Stimulated activated CD4-positive, alpha-beta T cell treated with anti-CD3 and anti-CD28 coated beads, Interleukin-15, amount 100 ng/mL, for 24 hours (primary cell): ENCODE measurements around the gene DMC1.
"Not testable (repeated sequence)": the region's sequence is repeated elsewhere in the genome, so short reads cannot be mapped to it uniquely, and the experiment has no call there.

Experiments
- DNase-seq: peaks from one replicate; pipeline ENCODE4 v3.0.0-alpha.2; 2020

The DMC1 gene

GRCh38 chr22:38569972-38570778 is at the start of gene DMC1:
DMC1 (minus strand) TSS chr22:38570183; CDS start chr22:38568256, 1,927 bp downstream.
- DNase-seq: peak; percentile 99

DNA sequence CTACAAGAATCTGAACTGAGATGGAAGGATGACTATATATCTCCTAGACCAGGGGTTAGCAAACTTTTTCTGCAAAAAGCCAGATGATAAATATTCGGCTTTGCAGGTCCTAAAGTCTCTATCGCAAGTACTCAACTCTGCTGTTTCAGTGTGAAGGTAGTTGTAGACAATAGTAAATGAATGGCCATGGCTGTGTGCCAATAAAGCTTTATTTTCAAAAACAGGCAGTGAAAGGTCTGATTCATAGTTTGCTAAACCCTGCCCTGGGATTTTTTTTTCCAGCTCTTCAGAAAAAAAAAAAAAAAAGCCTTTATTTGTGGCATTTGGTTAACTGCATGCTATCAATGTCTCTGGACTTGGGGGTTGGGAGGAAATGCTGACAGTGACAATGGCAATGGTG is 48.7 kb upstream of the DMC1 start:
- no peak for DNase-seq

GRCh38 chr22:38618258-38618657 is 48.3 kb upstream of the DMC1 start:
- no peak for DNase-seq

DNA sequence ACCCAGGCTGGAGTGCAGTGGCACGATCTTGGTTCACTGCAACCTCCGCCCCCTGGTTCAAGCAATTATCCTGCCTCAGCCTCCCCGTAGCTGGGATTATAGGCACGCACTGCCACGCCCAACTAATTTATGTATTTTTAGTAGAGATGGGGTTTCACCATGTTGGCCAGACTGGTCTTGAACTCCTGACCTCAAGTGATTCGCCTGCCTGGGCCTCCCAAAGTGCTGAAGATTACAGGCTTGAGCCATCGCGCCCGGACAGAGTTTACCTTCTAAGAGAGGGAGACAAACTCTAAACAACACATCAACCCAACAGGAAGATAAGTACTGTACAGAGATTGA is 45.1 kb upstream of the DMC1 start:
- not testable (repeated sequence) for DNase-seq

DNA sequence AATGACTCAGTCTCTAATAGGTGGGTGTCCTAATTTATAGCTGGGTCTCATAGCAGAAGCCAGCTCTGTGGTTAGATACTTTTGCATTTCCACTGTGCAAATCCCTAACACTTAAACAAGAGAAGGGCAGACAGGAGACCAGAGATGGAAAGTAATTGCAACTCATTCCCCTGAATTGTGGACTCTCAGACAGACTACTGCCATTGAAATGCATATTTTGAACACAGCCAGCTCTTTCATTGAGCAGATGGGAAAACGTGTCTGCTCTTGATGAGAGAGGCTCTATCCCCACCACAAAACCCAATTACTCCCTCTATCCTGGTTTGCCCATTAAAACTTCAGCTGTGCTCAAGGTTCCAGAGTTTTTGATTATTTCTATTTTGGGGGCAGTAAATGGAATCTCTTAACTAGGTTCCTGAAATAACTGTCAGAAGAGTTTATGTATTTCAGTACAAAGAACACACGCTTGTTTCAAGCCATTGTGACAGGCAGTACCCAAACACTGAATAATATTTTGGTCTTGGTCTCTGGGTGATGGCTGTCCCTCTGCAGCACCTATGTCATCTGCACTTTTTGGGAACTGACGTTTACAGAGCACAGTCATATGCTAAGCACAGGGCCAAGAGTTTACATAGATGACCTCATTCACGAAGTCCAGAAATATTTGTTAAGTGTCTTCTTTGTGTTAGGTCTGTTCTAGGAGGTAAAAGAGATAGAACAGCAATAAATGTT is 44.5 kb upstream of the DMC1 start:
- DNase-seq: no peak

- no peak for DNase-seq
These were observed 43.6 kb upstream of the DMC1 start for GRCh38 chr22:38613588-38613987.

DNA sequence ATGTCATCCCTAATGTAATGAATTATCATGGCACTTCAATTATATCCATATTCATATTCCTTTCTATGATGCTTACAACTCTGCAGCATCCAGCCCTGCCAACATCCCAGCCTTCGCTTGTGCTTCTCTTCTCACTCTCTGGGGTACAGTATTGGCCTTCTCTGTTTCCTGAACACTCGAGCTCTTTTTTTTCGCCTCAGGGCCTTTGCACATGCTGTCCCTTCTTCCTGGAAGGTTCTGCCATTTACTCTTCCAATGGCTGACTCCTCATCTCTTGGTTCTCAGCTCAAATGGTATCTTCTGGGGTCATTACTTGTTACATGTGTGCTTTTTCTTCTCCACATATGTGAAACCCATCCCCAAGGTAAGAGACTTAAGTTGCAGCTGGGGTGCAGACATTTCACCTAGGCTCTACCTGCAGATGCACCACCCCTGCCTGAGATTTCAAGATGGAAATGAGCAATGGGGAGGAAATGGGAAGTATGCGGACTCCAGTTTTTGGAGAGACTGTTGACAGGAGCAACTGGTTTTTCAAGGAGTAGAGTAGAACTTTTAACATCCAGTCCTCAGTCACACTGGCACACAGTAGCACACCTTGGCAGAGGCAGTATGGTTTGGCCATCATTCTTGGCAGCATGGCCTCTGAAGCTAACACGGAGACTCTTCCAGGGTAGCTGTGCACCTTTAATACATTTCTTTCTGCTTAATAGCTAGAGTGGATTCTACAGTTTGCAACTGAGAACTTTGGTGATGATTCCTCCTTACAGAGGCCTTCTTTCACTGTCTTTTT is 42.4 kb upstream of the DMC1 start:
- no peak for DNase-seq

DNA sequence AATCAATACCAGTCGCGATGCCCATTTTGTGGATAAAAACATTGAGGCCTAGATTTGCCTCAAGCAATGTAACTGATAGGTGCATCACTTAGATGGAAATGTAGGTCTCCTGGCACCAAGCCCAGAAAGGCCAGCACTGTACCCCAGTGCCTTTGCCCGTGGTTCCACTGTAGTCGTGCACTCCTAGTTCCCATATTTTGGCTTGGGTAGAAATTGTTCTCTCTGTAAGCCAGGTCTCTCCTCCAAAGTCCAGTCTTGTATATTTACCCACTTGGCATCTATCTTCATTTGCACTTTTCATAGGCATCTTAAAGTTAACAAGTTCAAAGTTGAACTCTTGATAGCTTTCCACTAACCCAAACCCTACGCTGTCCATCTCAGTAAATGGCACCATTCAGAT is 41.6 kb upstream of the DMC1 start:
- no peak for DNase-seq

- no peak for DNase-seq
These were observed 40.3 kb upstream of the DMC1 start for GRCh38 chr22:38610234-38610633.

GRCh38 chr22:38608992-38609750 is 39.2 kb upstream of the DMC1 start:
- DNase-seq: no peak

DNA sequence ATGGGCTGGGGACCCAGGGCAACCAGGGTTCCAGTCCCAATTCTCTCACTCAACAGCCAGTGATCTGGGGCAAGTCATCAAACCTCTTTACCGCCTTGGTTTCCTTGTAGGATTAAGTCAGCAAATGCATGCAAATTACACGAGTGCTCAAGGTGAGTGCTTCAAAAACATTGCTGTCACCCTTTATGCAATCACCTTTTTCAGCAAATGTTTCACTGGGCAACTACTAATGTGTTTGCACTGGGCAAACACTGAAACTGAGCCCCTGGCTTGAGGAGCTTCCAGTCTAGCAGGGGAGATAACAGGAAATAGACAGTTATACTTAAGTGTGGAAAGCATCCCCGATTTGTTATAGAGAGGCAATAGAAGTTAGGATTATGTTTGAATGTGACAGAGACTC is 37.7 kb upstream of the DMC1 start:
- DNase-seq: no peak

DNA sequence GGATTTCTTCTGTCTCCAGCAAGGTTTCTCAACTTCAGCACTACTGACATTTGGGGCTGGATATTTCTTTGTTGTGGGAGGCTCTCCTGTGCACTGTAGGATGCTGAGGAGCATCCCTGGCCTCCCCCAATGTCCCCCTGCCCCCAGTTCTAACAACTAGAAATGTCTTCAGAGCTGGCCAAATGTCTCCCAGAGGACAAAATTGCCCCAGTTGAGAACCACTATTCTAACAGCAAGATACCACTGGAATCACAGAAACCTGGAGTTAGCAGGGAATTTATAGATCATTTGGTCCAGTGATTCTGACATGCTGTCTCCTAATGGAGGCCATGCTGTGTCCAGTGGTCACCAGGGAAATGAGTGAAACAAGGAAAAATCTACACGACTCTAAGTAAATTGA is 32.2 kb upstream of the DMC1 start:
- no peak for DNase-seq

DNA sequence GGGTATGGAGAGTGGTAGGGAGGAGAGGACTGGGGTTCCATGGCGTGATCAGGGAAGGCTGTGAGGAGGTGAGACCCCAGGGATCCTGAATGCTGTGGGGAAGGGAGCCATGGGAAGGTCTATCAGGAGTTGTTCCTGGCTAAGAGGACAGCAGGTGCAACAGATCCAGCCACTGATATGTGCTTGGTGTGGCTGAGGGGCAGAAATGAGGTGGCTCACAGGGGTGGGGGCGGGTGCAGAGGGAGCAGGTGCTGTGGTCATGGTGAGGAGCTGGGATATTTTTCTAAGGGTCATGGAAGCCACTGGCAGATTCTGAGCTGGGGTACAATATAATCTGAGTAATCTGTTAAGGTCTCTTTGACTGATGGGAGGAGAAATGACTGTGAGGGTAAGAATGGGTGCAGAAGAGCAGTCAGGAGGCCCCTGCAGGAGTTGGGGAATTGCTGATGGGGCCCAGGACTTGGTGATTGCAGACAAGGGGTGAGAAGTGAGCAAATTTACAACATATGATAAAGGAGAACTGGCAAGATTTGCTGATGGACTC is 31.3 kb upstream of the DMC1 start:
- DNase-seq: no peak

GRCh38 chr22:38599466-38599865 is 29.5 kb upstream of the DMC1 start:
- no peak for DNase-seq

DNA sequence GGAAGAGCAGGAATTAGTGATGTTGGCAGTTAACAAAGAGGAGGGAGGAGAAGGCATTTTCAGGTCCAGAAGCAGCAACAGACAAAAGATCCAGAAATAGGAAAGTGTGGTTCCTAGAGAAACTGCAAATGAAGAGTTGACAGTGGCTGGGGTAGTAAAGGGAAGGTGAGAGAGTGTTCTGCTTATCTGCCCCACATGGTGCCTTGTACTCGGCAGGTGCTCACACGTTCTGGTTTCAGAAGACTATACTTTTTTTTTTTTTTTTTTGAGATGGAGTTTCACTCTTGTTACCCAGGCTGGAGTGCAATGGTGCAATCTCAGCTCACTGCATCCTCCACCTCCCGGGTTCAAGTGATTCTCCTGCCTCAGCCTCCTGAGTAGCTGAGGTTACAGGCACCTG is 12.9 kb upstream of the DMC1 start:
- DNase-seq: not testable (repeated sequence)

DNA sequence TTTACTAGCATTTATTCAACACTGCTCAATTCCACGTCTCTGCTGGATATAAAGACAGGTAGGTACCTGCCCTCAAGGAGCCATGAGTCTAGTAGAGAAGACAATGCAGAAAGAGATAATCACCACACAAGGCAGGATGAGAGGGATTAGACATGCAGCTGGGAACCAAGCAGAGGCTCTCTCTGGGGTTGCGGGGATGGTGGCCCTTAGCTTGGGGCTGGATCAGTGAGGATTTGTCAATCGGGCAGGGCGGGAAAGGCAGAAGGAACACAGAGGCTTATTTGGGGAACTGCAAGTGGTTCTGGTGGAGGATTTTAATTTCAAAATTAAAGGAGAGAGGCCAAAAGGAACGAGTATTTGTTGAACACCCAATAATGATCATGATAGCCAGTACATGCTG is 8.5 kb upstream of the DMC1 start:
- no peak for DNase-seq

DNA sequence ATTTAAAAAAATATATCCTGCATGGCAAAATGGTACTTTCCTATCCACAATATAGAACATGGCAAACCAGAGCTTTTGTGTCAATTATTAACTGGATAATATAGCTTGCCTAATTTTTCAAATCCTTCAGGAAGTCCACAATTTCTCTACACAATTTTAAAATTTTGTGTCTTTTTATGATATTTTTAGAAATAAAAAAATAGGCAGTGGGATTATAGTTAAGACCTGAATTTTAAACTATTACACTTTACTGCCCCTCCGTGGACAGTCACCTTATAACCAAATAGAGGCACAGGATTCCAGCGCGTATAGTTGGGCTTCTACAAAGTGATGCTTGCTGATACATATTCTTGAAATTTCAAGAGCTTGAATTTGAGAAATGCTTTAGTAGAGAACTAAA is 2.1 kb upstream of the DMC1 start:
- peak; percentile 36 for DNase-seq

DNA sequence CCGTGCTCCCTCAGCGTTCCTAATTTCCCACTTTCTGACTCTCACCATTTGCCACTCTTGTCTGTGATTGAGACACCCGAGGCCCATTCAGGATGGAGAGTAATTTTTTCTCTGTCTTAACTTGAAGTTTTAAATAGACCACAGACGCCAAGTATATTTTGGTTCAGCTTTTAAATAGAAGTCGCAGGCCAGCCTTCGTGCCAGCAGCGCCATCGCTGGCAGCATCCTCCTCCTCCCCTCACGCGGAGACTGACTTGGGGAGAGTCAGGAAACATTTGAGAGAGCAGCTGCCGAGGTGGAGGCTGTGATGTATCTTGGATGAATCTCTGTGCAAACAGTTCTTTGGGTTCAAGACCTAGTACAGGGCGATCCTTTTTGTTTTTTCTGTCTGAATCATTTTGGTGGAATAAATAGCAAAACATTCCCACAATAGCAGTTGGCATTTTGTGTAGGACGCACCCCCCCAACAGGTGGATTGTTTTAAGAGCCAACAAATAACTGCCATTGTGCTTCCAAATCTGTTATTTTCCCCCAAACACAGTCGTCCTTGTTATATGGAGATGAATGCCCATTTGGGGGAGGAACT is 889 bp upstream of the DMC1 start:
- DNase-seq: peak; percentile 54

DNA sequence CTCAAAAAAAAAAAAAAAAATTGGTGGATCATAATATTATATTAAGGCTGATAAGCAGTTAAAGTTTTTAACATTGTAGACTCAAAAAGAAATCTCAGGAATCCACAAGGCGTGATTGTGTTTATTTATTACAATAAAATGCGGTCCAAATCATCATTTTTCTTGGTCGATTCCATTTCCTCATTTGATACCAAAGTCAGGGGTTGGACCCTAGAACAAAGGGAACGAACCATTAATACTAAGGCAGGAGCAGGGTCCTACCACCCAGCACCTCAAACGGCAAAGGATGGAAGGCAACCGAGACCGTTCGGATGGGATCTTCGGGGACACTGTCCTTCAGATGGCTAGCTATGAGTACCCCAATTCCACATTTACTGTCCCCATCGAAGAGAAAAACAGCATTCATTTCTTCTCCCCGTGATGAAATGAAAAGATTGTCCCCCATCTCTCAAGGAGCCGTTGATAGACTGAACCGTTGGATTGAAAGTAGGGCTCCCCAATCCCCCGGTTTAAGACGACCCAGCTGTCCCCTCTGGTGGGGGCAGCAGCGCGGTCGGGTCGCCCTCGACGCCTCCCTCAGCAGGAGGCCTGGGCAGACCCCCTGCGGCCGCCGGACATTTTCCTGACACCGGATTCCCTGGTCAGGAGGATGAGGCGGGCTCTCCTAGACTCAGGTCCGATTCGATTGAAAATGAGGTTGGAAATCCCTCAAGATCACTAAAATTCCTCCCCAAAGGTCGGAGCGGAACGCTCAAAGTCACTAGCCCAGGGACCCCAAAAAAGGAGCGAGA is 607 bp downstream of the DMC1 start:
- no peak for DNase-seq

GRCh38 chr22:38567531-38568285 is 2.3 kb downstream of the DMC1 start:
- no peak for DNase-seq
